HG03442 (cell line): ENCODE data around the gene NBPF20.
"Not testable (repeated sequence)": the region's sequence is repeated elsewhere in the genome, so short reads cannot be mapped to it uniquely, and the experiment has no call there.

Experiments
- ATAC-seq: cut with Tn5 transposase; IDR thresholded peaks from one replicate; pipeline ENCODE4 v1.9.1; 2021; ENCODE audit warnings: mild to moderate bottlenecking, moderate library complexity; ENCODE audit not compliant: unreplicated experiment

The NBPF20 gene, protein sequence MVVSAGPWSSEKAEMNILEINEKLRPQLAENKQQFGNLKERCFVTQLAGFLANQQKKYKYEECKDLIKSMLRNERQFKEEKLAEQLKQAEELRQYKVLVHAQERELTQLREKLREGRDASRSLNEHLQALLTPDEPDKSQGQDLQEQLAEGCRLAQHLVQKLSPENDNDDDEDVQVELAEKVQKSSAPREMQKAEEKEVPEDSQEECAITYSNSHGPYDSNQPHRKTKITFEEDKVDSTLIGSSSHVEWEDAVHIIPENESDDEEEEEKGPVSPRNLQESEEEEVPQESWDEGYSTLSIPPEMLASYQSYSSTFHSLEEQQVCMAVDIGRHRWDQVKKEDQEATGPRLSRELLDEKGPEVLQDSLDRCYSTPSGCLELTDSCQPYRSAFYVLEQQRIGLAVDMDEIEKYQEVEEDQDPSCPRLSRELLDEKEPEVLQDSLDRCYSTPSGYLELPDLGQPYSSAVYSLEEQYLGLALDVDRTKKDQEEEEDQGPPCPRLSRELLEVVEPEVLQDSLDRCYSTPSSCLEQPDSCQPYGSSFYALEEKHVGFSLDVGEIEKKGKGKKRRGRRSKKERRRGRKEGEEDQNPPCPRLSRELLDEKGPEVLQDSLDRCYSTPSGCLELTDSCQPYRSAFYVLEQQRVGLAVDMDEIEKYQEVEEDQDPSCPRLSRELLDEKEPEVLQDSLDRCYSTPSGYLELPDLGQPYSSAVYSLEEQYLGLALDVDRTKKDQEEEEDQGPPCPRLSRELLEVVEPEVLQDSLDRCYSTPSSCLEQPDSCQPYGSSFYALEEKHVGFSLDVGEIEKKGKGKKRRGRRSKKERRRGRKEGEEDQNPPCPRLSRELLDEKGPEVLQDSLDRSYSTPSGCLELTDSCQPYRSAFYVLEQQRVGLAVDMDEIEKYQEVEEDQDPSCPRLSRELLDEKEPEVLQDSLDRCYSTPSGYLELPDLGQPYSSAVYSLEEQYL (N-terminal part only)

DNA sequence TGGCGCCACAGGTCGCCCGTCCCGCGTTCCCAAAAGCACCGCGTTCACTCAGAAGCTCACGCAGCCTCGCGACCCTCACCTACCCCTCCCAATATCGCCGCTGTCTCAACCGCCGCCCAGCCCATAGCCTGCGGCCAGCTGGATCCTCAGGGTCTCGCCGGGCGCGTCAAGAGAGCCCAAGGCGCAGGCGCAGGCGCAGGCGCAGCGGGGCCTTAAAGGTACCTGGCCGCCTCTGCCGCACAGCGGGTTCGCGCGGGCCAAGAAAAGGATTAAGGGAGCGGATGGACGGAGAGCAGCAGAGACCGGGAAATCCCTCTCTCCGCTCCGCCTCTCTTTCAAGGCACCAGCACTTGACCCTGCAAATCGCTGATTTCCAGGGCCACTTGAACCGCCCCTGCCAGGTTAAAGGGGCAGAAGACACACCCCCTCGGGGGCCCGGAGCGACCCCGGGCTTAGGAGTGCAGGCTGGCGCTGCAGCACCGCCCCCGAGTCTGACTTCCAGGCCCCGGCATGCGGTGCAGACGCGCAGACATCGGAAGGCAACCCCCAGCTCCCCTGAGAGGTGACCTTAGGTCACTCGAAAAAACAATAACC, at the start of gene NBPF20:
Gene NBPF20, minus strand, starts transcription at position 168 of the 594 bp plus-strand sequence. CDS start 20,331 bp downstream, outside the sequence.
- ATAC-seq: peak; percentile 96

DNA sequence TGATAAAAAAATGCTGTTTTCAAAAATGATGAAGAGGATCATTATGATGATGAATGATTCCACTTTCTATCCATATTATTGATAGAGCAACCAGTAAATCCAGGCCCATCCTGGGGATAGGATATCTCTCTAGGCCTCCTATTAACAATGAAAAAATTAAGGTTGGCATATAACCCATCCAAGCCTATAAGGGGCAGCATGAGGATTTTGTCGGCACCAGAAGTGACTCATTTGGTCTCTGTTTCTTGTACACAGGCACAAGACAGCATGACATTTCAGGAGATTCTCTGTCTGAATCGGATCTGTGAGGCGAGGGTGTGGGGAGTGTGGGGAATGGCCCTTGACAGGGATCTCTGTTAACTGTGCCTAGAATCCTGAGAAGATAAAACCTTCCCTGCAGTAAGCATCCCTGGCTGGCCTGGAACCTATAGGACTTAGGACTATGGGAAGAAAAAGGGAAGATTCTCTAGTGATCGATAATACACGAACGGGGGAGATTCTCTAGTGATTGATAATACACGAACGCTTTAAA, 49.5 kb upstream of the NBPF20 start:
- ATAC-seq: not testable (repeated sequence)

DNA sequence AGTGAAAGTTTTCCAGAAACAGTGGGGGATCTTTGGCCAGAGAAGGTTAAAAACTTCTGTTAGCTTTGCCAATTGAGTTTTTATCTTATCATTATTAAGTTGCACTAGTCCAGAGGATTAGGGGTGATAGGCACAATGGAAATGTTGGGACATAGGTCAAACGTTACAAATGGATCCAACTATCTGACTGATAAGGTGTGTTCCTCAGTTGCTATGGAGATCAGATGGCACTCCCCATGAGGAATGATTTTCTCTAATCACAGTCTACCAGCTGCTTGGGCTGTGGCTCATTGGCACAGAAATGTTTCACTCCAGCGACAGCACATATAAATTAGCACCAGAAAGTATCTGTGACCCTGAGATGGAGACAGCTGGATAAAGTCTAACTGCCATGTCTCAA, 47.3 kb upstream of the NBPF20 start:
- not testable (repeated sequence) for ATAC-seq

DNA sequence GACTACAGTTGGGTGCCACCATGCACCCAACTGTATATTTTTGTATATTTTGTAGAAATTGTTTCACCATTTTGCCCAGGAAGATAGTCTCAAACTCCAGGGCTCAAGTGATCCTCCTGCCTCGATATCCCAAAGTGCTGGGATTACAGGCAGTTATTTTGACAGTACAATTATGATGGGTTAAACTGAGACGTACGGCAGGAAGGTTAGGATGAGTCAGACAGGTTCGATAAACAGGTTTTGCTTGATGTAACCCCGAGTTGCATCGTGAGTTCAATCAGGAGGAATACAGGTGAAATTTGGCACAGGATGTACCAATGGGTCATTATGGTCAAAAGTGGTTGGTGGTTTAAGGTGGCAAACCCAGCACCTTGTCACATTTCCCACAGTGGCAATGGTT, 46.0 kb upstream of the NBPF20 start:
- ATAC-seq: not testable (repeated sequence)

DNA sequence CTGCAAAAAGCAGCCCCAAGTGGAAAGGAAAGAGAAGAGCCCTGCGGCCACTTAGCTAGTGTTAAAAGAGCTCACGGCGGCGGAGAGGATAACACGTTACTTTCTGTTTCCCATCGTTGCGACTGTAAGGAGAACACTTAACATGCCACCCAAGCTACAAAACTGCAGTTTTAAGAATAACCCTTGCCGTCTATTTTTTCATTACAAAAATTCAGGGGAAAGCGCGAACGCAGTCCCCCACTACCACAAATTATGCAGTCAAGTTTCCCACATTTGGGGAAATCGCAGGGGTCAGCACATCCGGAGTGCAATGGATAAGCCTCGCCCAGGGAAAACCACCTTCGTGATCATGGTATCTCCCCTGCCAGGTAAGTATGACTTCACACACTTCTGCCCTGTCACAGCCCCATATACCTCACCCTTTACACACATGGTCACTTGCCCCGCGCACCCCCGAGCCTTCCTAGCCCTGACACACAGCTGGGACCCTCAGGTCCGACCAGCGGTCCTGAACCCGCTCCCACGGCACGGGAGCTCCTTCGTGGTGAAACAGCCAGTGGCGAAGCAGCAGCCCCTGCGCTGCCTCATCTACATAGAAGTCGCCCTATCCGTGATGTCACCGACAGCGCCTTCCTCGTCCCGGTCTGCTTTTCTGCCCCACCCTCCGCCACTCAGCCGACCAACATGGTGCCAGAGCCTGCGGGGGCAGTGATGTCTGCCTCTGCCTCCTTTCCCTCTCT, 40.2 kb upstream of the NBPF20 start:
- ATAC-seq: peak; percentile 87

DNA sequence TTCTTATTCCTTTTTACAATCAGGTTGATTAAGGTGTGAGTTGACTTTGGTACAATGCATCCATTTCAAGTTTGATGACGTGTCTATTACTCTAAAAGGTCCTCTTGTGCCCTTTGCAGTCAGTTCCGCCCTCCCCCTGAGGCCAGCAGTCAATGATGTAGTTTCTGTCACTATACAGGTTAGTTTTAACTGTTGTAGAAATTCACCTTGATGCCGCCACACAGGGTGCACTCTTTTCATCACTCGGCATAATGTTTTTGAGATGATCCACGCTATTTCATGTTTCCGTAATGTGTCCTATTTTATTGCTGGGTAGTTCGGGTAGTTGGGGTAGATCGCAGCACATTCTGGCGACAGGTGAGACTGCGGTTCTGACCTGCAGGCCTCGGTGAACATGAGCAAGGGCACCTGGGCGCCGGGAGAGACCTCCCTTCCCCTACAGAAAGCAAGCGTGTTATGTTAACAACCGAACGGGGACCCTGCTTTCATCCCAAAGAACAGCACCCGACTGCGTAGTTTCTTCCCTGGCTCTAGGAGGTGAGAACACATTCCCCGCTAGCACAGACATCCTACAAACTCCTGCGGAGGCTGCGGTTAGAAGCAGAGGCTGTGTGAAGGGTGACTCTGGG, 39.4 kb upstream of the NBPF20 start:
- peak; percentile 19 for ATAC-seq

DNA sequence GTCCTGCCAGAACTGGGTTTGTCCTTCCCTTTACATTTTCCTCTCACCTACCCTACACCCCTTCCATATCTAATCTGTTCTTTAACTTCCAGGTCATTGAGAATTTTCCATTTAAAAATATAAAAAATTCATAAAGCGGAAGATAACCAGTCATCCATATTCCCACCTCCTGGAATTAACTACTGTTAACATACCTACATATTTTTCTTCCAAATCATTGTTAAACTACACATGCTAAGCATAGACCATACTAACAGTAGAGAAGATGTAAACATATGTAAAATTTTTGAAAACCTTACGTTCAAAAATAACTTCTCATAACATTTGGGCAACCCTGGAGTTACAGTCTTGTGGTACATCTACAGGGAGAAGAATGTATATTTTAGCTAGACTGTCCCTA, 38.6 kb upstream of the NBPF20 start:
- not testable (repeated sequence) for ATAC-seq

DNA sequence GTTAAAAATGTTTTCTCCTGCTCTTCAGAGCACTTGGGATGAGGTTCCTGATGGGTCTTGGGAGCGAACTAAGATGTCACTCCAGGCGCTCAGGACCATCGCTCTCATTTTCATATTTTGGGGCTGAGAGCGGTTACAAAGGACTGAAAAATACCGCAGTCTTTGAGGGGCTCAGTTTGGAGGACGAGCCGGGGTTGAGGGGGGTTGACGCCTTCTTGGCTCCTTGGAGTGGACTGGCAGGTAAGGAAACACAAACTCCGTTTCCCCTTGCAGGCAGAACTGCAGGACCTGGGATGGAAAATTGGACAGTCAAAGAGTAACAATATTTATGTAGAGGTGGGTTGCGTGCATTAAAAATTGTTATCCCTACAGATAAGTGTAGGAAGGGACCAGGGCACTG, 35.3 kb upstream of the NBPF20 start:
- ATAC-seq: not testable (repeated sequence)

DNA sequence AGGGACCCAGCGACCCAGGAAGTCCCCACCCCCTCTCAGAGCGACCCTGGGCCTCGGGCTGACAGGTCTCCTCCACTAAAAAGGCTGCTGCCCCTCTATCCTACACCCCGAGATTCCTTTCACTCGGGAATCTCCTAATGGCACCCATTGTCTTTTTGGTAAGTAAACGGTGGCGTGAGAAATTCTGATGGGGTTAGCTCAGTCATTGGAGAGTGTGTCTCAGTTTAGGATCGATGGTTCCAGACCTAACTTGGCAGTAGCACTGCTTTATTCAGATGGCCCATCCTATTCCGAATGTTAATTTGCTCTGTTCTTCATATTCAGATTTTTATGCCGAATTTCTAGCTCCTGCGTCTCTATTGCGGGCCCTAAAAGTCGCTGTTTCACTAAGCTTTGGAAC, 34.6 kb upstream of the NBPF20 start:
- not testable (repeated sequence) for ATAC-seq

DNA sequence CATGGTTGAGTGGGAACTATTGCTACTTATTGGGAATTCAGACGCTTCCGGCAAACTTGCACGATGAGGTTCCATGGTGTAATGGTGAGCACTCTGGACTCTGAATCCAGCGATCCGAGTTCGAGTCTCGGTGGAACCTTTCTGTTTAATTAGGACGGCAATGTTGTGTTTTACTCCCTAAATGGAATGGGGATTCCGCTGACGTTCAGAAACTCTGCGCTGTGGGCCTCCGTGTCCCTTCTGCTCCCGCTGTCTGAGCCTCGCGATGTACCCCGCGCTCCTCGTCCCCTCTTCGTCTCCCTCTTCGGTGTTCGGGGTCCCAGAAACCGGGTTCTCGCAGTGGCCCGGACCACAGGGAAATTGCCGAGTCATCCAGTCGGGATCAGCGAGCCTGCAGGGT, 34.2 kb upstream of the NBPF20 start:
- ATAC-seq: not testable (repeated sequence)

DNA sequence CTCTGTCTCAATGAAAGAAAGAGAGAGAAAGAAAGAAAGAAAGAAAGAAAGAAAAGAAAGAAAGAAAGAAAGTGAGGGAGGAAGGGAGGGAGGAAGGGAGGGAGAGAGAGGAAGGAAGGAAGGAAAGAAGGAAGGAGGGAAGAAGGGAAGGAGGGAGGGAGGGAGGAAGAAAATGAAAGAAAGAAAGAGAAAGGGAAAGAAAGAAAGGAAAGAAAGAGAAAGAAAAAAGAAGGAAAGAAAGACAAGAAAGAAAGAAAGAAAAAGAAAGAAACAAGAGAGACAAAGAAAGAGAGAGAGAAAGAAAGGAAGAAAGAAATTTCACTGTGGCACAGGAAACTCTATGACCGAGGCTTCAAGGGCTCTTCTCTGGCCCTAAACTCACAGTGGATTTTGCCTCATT, 33.7 kb upstream of the NBPF20 start:
- not testable (repeated sequence) for ATAC-seq

DNA sequence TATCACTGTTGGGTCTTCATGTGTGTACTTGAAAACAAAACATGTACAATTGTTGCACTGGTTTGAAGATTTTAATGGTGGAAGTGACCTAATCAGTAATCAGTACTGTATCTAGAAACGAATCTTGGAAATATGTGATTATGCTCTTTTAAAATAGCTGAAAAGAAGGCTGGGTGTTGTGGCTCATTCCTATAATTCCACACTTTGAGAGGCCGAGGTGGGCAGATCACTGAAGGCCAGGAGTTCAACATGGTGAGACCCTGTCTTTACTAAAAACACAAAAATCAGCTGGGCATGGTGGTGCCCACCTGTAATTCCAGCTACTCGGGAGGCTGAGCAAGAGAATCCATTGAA, 29.4 kb upstream of the NBPF20 start:
- not testable (repeated sequence) for ATAC-seq

DNA sequence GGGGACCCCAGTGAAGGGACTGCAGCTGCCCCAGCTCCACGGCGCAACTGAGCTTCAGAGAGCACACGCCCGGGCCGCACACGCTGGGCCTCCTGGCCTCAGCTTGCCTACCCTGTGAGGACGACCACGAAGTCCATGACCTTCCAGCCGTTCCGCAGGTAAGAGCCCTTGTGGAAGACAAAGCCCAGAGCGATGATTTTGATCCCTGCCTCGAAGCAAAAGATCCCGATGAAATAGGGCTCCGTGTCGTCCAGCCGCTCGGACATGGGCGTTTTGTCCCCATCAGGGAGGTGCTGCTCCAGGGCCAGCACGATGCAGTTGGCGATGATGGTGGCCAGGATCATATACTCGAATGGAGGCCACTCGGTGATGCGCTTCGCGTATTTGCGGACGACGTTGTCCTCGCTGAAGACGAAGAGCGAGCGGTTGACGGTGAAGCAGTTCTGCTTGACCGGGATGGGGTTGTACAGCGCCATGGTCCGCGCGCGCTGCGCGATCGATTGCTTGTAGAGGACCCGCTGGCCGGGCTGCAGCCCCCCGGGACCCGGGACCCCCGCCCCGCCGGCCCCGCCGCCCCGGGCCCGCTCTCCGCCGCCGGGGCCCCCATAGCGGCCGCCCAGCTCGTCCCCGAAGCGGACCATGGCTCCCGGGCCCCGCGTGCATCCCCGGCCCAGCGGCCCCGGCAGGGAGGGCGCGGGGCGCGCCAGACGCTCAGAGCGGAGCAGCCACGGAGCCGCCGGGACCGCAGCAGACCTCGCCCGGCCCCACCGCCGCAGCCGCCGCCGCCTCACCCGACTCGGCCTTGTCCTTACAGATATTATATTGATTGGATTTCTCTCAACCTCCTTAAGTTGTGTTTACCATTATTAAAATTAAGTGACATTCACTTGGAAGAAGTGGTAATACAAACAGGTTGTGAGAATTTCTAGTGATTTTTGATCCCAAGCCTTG, 28.7 kb upstream of the NBPF20 start:
- ATAC-seq: not testable (repeated sequence)

DNA sequence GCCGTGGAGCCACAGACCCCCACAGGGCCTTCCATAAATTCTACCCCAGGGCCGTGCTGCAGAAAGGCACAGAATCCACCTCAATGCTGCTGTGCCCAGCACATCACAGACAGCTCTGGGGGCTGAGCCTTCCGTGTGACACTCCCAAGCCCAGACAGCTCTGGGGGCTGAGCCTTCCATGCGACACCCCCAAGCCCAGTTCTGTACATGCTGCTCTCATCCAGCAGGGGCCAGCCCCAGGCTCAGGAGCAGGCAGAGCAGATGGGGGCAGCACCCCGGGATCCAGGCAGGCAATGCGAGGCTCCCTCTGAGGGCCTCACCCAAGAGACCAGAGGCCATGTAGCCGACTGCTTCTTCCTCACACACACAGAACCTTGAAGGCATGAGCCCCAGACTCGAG, 27.1 kb upstream of the NBPF20 start:
- ATAC-seq: not testable (repeated sequence)

DNA sequence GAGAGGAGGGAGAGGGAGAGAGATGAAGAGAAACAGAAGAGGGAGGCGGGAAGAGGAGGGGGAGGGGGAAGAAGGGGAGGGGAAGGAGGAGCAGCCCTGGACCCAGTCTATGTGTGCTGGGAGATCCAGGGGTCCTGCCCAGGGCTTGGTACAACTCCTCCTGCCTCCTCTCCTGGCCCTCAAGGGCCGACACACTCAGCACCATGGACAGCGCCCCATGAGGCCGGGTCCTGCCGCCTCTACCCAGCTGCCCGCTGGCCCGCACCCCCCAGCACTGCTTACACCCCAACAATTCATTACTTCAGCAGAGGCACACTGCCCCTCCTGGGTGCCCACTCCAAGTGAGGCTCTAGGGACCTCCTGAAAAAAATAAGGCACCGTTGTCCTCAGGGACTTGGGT, 26.5 kb upstream of the NBPF20 start:
- ATAC-seq: not testable (repeated sequence)

DNA sequence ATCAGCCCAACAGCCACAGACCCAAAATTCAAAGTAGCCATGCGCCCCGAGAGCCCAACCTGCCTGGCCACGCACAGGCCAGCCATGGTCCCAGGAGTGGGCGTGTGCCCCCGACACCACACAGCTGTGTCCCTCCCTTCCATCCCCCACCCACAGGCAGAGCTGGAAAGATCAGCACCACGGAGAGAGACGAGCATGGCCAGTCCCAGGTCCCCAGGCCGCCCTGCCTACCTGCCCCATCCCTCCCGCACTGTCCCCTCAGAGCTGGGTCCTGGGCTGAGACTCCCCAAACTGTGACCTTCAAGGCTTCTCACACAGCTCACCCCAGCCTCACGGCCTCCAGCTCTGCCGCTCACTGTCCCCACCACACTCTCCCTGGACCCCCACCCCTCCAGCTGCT, 19.8 kb upstream of the NBPF20 start:
- not testable (repeated sequence) for ATAC-seq

DNA sequence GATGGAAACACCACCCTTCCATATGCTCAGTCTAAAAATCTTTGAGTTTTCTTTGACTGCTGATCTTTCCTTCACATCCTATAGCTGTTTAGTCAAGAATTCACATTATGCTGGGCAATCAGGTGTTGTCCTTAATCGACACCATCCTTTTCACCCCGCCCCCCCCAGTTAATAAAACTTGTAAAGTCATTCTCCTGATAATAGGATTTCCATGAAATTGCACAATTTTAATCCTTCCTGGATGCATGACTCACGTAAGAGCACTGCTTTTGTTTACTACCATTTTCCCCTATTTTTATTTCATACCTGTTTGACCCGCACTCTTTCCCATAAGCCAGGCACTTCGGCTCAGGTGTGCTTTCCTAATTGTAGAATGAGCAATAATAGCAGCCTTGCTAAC, 16.9 kb upstream of the NBPF20 start:
- not testable (repeated sequence) for ATAC-seq

DNA sequence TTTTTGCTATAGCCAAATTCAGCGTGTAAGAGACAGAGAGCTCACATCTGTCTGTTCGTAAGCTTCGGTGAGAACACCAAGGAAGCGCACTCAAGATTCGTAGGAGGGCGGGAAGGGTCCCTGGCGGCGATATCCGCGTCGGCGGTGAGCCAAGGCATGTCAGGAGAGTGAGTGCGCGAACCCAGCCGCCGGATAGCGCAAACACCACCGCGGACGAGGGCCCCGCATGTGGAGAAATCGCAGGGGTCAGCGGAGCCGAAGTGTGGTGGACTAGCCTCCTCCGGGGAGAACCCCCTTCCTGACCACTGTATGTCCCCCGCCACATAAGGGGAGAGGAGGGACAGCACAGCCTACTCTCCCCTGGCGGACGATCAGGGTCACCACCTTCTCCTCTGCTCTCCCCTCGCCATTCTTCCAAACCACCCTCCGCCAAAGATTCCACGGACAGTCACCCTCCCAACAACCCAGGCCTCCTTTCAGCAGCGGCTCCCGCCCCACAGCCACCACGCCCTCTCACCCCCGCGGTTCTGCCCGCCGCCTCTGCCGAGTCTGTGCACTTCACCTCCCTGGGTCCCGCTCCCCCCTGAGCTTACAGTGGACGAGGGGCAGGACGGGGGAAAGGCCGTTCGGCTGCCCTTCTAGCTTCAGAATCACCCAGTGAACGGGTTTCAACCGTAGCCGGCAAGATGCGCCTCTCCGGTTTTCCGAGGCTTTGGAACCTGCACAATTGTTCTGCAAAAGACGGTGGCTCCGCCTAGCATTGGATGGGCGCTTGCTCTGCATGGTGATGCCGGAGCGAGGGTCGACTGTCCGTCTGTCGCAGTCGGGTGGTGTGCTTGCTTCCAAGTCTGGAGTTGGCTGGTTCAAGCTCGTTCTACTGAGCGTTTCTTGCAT, 6.2 kb upstream of the NBPF20 start:
- ATAC-seq: not testable (repeated sequence)
